Right lobe of liver (tissue), 4 donors: ENCODE measurements around the gene SLC19A2.

Experiments used
- POLR2A ChIP-seq: fragments of 450-650 bp; IDR thresholded peaks from one replicate; pipeline ENCODE4 v1.6.1; 2017; ENCODE audit warnings: antibody characterized with exemption, mild to moderate bottlenecking
- TF ChIP-seq, protein P1 (sequence below), 4 donors: fragments of 200-600 bp in 3 of 4; fragments of 450-650 bp in 1 of 4; IDR thresholded peaks; one replicate each; pipeline versions ENCODE4 v1.5.1 to v1.8.0; 2016 to 2022; ENCODE audit warnings: antibody characterized with exemption in 4 of 4, mild to moderate bottlenecking in 2 of 4
- donor health status: DM: no; HTN: no; CAD: no.
- donor health status: DM: no; HTN: no; CAD: no.
- donor health status: DM: no; HTN: yes; CAD: no.

DNA sequence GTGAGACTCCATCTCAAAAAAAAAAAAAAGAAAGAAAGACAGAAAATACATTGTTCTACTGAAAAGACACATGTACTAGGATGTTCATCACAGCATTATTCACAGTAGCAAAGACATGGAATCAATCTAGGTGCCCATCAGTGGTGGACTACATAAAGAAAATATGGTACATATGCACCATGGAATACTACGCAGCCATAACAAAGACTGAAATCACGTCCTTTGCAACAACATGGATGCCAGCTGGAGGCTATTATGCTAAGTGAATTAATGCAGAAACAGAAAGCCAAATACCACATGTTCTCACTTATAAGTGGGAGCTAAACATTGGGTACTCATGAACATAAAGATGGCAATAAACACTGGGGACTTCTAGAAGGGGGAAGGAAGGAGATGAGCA lies 48.9 kb upstream of the SLC19A2 start:
- TF ChIP-seq POLR2A = no peak
- TF ChIP-seq, protein P1, sequence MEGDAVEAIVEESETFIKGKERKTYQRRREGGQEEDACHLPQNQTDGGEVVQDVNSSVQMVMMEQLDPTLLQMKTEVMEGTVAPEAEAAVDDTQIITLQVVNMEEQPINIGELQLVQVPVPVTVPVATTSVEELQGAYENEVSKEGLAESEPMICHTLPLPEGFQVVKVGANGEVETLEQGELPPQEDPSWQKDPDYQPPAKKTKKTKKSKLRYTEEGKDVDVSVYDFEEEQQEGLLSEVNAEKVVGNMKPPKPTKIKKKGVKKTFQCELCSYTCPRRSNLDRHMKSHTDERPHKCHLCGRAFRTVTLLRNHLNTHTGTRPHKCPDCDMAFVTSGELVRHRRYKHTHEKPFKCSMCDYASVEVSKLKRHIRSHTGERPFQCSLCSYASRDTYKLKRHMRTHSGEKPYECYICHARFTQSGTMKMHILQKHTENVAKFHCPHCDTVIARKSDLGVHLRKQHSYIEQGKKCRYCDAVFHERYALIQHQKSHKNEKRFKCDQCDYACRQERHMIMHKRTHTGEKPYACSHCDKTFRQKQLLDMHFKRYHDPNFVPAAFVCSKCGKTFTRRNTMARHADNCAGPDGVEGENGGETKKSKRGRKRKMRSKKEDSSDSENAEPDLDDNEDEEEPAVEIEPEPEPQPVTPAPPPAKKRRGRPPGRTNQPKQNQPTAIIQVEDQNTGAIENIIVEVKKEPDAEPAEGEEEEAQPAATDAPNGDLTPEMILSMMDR (IDR thresholded peaks at IDR 0.05) = no peak
